A549 (cell line): Measurements from ENCODE around the gene LMTK3.

ENCODE experiments used
- CEBPB ChIP-seq, 2 experiments: fragments of >200 bp in 1 of 2; sonication (Bioruptor Twin) in 1 of 2; formaldehyde crosslinking in 1 of 2; IDR thresholded peaks; 2 replicates each; pipeline ENCODE4 v1.6.1; 2012 to 2016
- CHD2 ChIP-seq: fragments of 150-350 bp; IDR thresholded peaks from 2 replicates; pipeline ENCODE4 v1.6.1; 2014; ENCODE audit warnings: low read length; ENCODE audit not compliant: partially characterized antibody
- ESRRA ChIP-seq: fragments of 150-350 bp; IDR thresholded peaks from 2 replicates; pipeline ENCODE4 v1.6.1; 2014; ENCODE audit warnings: mild to moderate bottlenecking, low read length, borderline replicate concordance
- GATA3 ChIP-seq: IDR thresholded peaks from 2 replicates; pipeline ENCODE4 v1.6.1; 2012; ENCODE audit warnings: borderline replicate concordance
- JUNB ChIP-seq: fragments of >200 bp; sonication (Bioruptor Twin); formaldehyde crosslinking; IDR thresholded peaks from 2 replicates; pipeline ENCODE4 v1.6.1; 2016
- MAFK ChIP-seq: fragments of 450-650 bp; IDR thresholded peaks from 2 replicates; pipeline ENCODE4 v1.6.1; 2014; ENCODE audit not compliant: partially characterized antibody
- NR3C1 ChIP-seq: fragments of >200 bp; sonication (Bioruptor Twin); formaldehyde crosslinking; IDR thresholded peaks from 3 replicates; pipeline ENCODE4 v1.6.1; 2017
- POLR2A ChIP-seq: IDR thresholded peaks from 2 replicates; pipeline ENCODE4 v1.6.1; 2012; ENCODE audit warnings: mild to moderate bottlenecking, low read length
- POLR2AphosphoS2 ChIP-seq: conservative IDR thresholded peaks from 2 replicates; pipeline ENCODE4 v1.6.1; 2012; ENCODE audit warnings: low read length, improper control_type of control experiment, inconsistent platforms
- RAD21 ChIP-seq, 2 experiments: fragments of >200 bp in 1 of 2; sonication (Bioruptor Twin) in 1 of 2; formaldehyde crosslinking in 1 of 2; IDR thresholded peaks in 1 of 2; conservative IDR thresholded peaks in 1 of 2; 2 replicates in 1 of 2; 3 replicates in 1 of 2; pipeline ENCODE4 v1.6.1; 2012 to 2018; ENCODE audit warnings: inconsistent platforms in 1 of 2
- RCOR1 ChIP-seq: fragments of 150-350 bp; IDR thresholded peaks from 2 replicates; pipeline ENCODE4 v1.6.1; 2014; ENCODE audit warnings: antibody characterized with exemption, low read length, low read depth
- RFX5 ChIP-seq: fragments of 450-650 bp; IDR thresholded peaks from 2 replicates; pipeline ENCODE4 v1.7.1; 2014; ENCODE audit warnings: antibody characterized with exemption, mild to moderate bottlenecking, moderate library complexity
- TF ChIP-seq, protein P1 (sequence below): fragments of >200 bp; sonication (Bioruptor Twin); formaldehyde crosslinking; IDR thresholded peaks from 3 replicates; pipeline ENCODE4 v1.5.1; 2016
- TF ChIP-seq, protein P2 (sequence below): fragments of >200 bp; sonication (Bioruptor Twin); formaldehyde crosslinking; IDR thresholded peaks from 3 replicates; pipeline ENCODE4 v1.6.1; 2016

DNA sequence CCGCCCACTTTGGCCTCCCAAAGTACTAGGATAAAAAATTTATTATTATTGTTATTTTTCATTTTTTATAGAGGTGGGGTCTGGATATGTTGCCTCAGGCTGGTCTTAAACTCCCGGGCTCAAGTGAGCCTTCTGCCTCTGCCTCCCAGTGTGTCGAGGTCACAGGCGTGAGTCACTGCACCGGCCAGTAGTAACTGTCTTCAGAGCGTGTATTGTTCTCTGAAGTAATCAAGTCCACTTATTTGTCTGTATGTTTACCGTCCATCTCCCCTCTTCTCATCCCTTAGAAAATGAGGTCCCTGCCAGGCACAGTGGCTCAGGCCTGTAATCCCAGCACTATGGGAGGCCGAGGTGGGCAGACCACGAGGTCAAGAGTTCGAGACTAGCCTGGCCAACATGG lies 22.1 kb upstream of the LMTK3 start:
- TF ChIP-seq CEBPB (IDR thresholded peaks at IDR 0.05) (no peak), MAFK (no peak), POLR2A (no peak), RAD21 (conservative IDR thresholded peaks at IDR 0.05 in 1 of 2, IDR thresholded peaks at IDR 0.05 in 1 of 2) (no peak), RCOR1 (no peak), RFX5 (no peak), NR3C1 (no peak), POLR2AphosphoS2 (no peak), GATA3 (no peak), ESRRA (no peak), CHD2 (no peak), JUNB (no peak)
- TF ChIP-seq, protein P1, sequence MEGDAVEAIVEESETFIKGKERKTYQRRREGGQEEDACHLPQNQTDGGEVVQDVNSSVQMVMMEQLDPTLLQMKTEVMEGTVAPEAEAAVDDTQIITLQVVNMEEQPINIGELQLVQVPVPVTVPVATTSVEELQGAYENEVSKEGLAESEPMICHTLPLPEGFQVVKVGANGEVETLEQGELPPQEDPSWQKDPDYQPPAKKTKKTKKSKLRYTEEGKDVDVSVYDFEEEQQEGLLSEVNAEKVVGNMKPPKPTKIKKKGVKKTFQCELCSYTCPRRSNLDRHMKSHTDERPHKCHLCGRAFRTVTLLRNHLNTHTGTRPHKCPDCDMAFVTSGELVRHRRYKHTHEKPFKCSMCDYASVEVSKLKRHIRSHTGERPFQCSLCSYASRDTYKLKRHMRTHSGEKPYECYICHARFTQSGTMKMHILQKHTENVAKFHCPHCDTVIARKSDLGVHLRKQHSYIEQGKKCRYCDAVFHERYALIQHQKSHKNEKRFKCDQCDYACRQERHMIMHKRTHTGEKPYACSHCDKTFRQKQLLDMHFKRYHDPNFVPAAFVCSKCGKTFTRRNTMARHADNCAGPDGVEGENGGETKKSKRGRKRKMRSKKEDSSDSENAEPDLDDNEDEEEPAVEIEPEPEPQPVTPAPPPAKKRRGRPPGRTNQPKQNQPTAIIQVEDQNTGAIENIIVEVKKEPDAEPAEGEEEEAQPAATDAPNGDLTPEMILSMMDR: no peak
- TF ChIP-seq, protein P2, sequence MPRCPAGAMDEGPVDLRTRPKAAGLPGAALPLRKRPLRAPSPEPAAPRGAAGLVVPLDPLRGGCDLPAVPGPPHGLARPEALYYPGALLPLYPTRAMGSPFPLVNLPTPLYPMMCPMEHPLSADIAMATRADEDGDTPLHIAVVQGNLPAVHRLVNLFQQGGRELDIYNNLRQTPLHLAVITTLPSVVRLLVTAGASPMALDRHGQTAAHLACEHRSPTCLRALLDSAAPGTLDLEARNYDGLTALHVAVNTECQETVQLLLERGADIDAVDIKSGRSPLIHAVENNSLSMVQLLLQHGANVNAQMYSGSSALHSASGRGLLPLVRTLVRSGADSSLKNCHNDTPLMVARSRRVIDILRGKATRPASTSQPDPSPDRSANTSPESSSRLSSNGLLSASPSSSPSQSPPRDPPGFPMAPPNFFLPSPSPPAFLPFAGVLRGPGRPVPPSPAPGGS: no peak
